GM23338 (cell line): ENCODE data around the gene WWP2. TPM values are rescaled to one million over a fixed set of nuclear protein-coding genes. Genes with fewer than 3 reads are reported as not detected.
A peak's percentile ranks its signal among the peaks of the same experiment; 100 is the strongest.

ENCODE experiments used
- ATAC-seq: fragments of 200-7000 bp; cut with Tn5 transposase; 3 replicates; pipeline ENCODE4 v1.9.1; 2020
- DNase-seq: peaks from one replicate; pipeline ENCODE4 v3.0.0-alpha.2; 2015; ENCODE audit warnings: low spot score
- H2AFZ ChIP-seq: fragments of 200-600 bp; sonication (generic); 2 replicates; pipeline ENCODE4 v1.8.0; 2016; ENCODE audit warnings: antibody characterized with exemption, mild to moderate bottlenecking, moderate library complexity
- H3F3A ChIP-seq: fragments of 200-600 bp; sonication (generic); replicated peaks from 2 replicates; pipeline ENCODE4 v1.8.0; 2017; ENCODE audit warnings: antibody characterized with exemption, mixed run types, low read depth
- H3K27ac ChIP-seq: fragments of 200-600 bp; sonication (generic); 2 replicates; pipeline ENCODE4 v1.6.1; 2016; ENCODE audit warnings: low read depth
- H3K27me3 ChIP-seq: fragments of 200-600 bp; sonication (generic); 2 replicates; pipeline ENCODE4 v1.8.0; 2016; ENCODE audit warnings: mild to moderate bottlenecking, mixed run types, moderate library complexity; ENCODE audit not compliant: insufficient read depth
- H3K36me3 ChIP-seq: fragments of 200-600 bp; sonication (generic); 2 replicates; pipeline ENCODE4 v1.8.0; 2016; ENCODE audit warnings: mild to moderate bottlenecking; ENCODE audit not compliant: insufficient read depth
- H3K4me1 ChIP-seq: fragments of 200-600 bp; sonication (generic); 2 replicates; pipeline ENCODE4 v1.8.0; 2016; ENCODE audit warnings: mild to moderate bottlenecking, moderate library complexity; ENCODE audit not compliant: insufficient read depth
- H3K4me2 ChIP-seq: fragments of 200-600 bp; sonication (generic); 2 replicates; pipeline ENCODE4 v1.7.1; 2017; ENCODE audit warnings: mixed run types
- H3K4me3 ChIP-seq: fragments of 200-600 bp; sonication (generic); 2 replicates; pipeline ENCODE4 v1.6.1; 2016; ENCODE audit warnings: mixed run types
- H3K79me2 ChIP-seq: fragments of 200-600 bp; sonication (generic); replicated peaks from 2 replicates; pipeline ENCODE4 v1.8.0; 2017; ENCODE audit warnings: mild to moderate bottlenecking; ENCODE audit not compliant: insufficient read depth
- H3K9me2 ChIP-seq: fragments of 200-600 bp; sonication (generic); 2 replicates; pipeline ENCODE4 v1.8.0; 2017; ENCODE audit not compliant: insufficient read depth
- H4K20me1 ChIP-seq: fragments of 200-600 bp; sonication (generic); replicated peaks from 2 replicates; pipeline ENCODE4 v1.8.0; 2017; ENCODE audit warnings: mild to moderate bottlenecking; ENCODE audit not compliant: insufficient read depth
- H3K27ac Mint-ChIP-seq: 2 replicates; pipeline ENCODE4 v1.8.0; 2020; ENCODE audit warnings: inconsistent platforms, mild to moderate bottlenecking, moderate library complexity, mixed read lengths
- H3K27me3 Mint-ChIP-seq: 3 replicates; pipeline ENCODE4 v1.8.0; 2022; ENCODE audit warnings: low read depth, mild to moderate bottlenecking, moderate library complexity, mixed read lengths, inconsistent platforms; ENCODE audit not compliant: insufficient read depth, poor library complexity
- H3K36me3 Mint-ChIP-seq: 3 replicates; pipeline ENCODE4 v1.8.0; 2021; ENCODE audit warnings: low read depth, mild to moderate bottlenecking, inconsistent platforms, moderate library complexity, mixed read lengths
- H3K4me1 Mint-ChIP-seq: 3 replicates; pipeline ENCODE4 v1.8.0; 2020; ENCODE audit warnings: mild to moderate bottlenecking, inconsistent platforms, mixed read lengths
- H3K4me3 Mint-ChIP-seq: 3 replicates; pipeline ENCODE4 v1.8.0; 2021; ENCODE audit warnings: moderate library complexity, mild to moderate bottlenecking, inconsistent platforms, mixed read lengths
- H3K9me3 Mint-ChIP-seq: 3 replicates; pipeline ENCODE4 v1.8.0; 2020; ENCODE audit warnings: moderate library complexity, mild to moderate bottlenecking, inconsistent platforms, mixed read lengths
- EZH2 ChIP-seq: fragments of 200-600 bp; sonication (generic); IDR thresholded peaks from one replicate; pipeline ENCODE4 v1.8.0; 2017; ENCODE audit warnings: antibody characterized with exemption, mild to moderate bottlenecking, low read depth; ENCODE audit not compliant: unreplicated experiment
- POLR2AphosphoS5 ChIP-seq: IDR thresholded peaks from 2 replicates; pipeline ENCODE4 v1.6.1; 2016; ENCODE audit warnings: antibody characterized with exemption, low read depth
- ZNF331 ChIP-seq: fragments of 250-450 bp; sonication (Bioruptor Pico); IDR thresholded peaks from 2 replicates; pipeline ENCODE4 v1.5.0; 2020; ENCODE audit warnings: low read depth, mild to moderate bottlenecking, moderate library complexity
- polyA plus RNA-seq: library from polyadenylated mRNA; unstranded; fragments of >200 nt; fragmentation: Nextera tagmentation; extraction: Ambion mirVana; gene quantifications from 2 replicates; pipeline ENCODE4 v1.2.1, GENCODE V29; 2016
- total RNA-seq: library from RNA; depleted of rRNA; stranded (reverse); fragments of >200 nt; shearing (Covaris generic); gene quantifications from 2 replicates; pipeline ENCODE4 v1.2.3, GENCODE V29; 2014
- TF ChIP-seq, protein P1 (sequence below), 2 experiments: fragments of 200-600 bp in 1 of 2; sonication (generic) in 1 of 2; conservative IDR thresholded peaks; 2 replicates each; pipeline versions ENCODE4 v1.5.1 to v1.6.1; 2016 to 2017; ENCODE audit warnings: antibody characterized with exemption in 2 of 2, low read depth in 2 of 2, mild to moderate bottlenecking in 2 of 2, moderate library complexity in 1 of 2
- TF ChIP-seq, protein P2 (sequence below): fragments of 250-450 bp; sonication (Bioruptor Pico); IDR thresholded peaks from 2 replicates; pipeline ENCODE4 v1.5.0; 2020; ENCODE audit warnings: mild to moderate bottlenecking, moderate library complexity

WWP2 gene
- total and polyA plus RNA-seq, 2 experiments from 2014 or later: 12.3 to 35.5 TPM

DNA sequence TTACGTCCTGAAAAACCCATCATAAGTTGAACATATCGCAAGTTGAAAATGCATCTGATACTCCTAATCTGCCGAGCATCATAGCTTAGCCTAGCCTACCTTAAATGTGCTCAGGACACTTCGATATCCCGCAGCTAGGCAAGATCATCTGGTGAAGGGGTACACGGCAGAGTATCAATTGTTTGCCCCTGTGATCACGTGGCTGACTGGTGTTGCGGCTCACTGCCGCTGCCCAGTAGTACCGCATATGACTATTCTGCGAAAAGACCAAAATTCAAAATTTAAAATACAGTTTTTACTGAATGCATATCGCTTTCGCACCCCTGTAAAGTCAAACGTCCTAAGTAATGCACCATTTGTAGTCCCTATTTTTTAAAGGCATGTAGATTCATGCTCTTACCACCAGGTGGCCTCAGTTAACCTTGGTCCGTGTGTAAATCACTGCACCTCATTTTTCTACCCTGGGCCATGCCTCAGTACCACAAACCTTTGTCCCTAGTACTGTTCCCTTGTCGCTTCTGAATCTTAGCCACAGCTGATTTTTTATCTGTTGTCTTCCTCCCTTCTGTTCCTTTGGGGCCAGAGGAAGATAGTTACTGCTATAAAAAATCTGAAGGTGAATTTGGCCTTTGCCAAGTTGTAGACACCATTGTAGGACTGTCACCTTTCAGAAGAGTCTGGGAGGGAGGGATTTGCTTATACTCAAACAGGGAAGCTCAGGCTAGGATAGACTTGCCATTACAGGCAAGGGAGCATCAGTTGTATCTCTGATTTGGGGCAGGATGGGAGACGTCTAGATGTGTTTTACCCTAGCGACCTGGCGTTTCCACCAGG lies 34.4 kb downstream of the WWP2 start:
- no peaks in the 10 kb centered on the region for H3K36me3 ChIP-seq
- Mint-ChIP-seq H3K27ac (peak overlapping the region; percentile 85), H3K36me3 (peaks cover 13% of the 10 kb centered on the region), H3K27me3 (no peaks in the 10 kb centered on the region), H3K4me1 (peaks cover 7% of the 10 kb centered on the region; the same call in 2 of the 3 replicates), H3K4me3 (peak overlapping the region; percentile 38; the same call in 2 of the 3 replicates), H3K9me3 (no peaks in the 10 kb centered on the region)
- no peaks in the 10 kb centered on the region for H3K27me3 ChIP-seq
- H2AFZ ChIP-seq: no peak overlapping the region
- peak overlapping the region; percentile 15; the same call in 1 of the 2 replicates for H3K4me3 ChIP-seq
- H3F3A ChIP-seq: no peaks in the 10 kb centered on the region; the same call in 1 of the 2 replicates
- DNase-seq: peak; percentile 88
- no peaks in the 10 kb centered on the region for H3K9me2 ChIP-seq
- H3K4me1 ChIP-seq: no peaks in the 10 kb centered on the region
- H3K27ac ChIP-seq: no peak overlapping the region; the same call in 1 of the 2 replicates
- no peak for TF ChIP-seq POLR2AphosphoS5
- TF ChIP-seq ZNF331: no peak
- TF ChIP-seq, protein P1, sequence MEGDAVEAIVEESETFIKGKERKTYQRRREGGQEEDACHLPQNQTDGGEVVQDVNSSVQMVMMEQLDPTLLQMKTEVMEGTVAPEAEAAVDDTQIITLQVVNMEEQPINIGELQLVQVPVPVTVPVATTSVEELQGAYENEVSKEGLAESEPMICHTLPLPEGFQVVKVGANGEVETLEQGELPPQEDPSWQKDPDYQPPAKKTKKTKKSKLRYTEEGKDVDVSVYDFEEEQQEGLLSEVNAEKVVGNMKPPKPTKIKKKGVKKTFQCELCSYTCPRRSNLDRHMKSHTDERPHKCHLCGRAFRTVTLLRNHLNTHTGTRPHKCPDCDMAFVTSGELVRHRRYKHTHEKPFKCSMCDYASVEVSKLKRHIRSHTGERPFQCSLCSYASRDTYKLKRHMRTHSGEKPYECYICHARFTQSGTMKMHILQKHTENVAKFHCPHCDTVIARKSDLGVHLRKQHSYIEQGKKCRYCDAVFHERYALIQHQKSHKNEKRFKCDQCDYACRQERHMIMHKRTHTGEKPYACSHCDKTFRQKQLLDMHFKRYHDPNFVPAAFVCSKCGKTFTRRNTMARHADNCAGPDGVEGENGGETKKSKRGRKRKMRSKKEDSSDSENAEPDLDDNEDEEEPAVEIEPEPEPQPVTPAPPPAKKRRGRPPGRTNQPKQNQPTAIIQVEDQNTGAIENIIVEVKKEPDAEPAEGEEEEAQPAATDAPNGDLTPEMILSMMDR (conservative IDR thresholded peaks at IDR 0.05; ENCODE audit: low read depth in 2 of 2): peak; percentile 91 to 92
- no peak for TF ChIP-seq EZH2
- H3K79me2 ChIP-seq: no peaks in the 10 kb centered on the region
- H3K4me2 ChIP-seq: no peak overlapping the region
- H4K20me1 ChIP-seq: no peaks in the 10 kb centered on the region
- ATAC-seq: peak; percentile 92

DNA sequence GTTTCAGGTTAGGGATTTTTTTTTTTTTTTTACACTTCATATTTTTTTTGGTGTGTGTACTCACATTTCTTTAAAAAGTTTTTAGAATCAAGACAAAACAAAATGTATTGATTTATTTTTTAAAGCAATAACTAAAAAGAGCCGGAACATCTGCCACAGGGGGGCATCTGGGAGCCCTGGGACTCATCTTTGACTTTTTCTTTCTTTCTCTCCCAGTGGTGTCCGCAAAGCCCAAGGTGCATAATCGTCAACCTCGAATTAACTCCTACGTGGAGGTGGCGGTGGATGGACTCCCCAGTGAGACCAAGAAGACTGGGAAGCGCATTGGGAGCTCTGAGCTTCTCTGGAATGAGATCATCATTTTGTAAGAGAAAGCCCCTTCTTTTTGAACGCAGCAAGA lies 36.3 kb downstream of the WWP2 start:
- DNase-seq (peak; percentile 43), ATAC-seq (peak; percentile 36)
- H3K4me2 ChIP-seq: no peak overlapping the region
- Mint-ChIP-seq H3K4me3 (no peak overlapping the region), H3K36me3 (peaks cover 13% of the 10 kb centered on the region), H3K9me3 (no peaks in the 10 kb centered on the region), H3K4me1 (peaks cover 7% of the 10 kb centered on the region; the same call in 2 of the 3 replicates), H3K27ac (no peak overlapping the region), H3K27me3 (no peaks in the 10 kb centered on the region)
- 0 out of 2 replicates have a peak, but pooled peaks cover 3% of the 10 kb centered on the region for H3K36me3 ChIP-seq
- no peaks in the 10 kb centered on the region for H3K79me2 ChIP-seq
- H3F3A ChIP-seq: no peaks in the 10 kb centered on the region; the same call in 1 of the 2 replicates
- no peak overlapping the region for H3K27ac ChIP-seq
- no peaks in the 10 kb centered on the region for H3K4me1 ChIP-seq
- no peak overlapping the region for H2AFZ ChIP-seq
- no peak overlapping the region for H3K4me3 ChIP-seq
- no peaks in the 10 kb centered on the region for H4K20me1 ChIP-seq
- H3K9me2 ChIP-seq: no peaks in the 10 kb centered on the region
- no peaks in the 10 kb centered on the region for H3K27me3 ChIP-seq
- no peak for TF ChIP-seq POLR2AphosphoS5
- TF ChIP-seq, protein P1 (conservative IDR thresholded peaks at IDR 0.05; ENCODE audit: low read depth in 2 of 2): peak; percentile 51 to 53
- TF ChIP-seq, protein P2, sequence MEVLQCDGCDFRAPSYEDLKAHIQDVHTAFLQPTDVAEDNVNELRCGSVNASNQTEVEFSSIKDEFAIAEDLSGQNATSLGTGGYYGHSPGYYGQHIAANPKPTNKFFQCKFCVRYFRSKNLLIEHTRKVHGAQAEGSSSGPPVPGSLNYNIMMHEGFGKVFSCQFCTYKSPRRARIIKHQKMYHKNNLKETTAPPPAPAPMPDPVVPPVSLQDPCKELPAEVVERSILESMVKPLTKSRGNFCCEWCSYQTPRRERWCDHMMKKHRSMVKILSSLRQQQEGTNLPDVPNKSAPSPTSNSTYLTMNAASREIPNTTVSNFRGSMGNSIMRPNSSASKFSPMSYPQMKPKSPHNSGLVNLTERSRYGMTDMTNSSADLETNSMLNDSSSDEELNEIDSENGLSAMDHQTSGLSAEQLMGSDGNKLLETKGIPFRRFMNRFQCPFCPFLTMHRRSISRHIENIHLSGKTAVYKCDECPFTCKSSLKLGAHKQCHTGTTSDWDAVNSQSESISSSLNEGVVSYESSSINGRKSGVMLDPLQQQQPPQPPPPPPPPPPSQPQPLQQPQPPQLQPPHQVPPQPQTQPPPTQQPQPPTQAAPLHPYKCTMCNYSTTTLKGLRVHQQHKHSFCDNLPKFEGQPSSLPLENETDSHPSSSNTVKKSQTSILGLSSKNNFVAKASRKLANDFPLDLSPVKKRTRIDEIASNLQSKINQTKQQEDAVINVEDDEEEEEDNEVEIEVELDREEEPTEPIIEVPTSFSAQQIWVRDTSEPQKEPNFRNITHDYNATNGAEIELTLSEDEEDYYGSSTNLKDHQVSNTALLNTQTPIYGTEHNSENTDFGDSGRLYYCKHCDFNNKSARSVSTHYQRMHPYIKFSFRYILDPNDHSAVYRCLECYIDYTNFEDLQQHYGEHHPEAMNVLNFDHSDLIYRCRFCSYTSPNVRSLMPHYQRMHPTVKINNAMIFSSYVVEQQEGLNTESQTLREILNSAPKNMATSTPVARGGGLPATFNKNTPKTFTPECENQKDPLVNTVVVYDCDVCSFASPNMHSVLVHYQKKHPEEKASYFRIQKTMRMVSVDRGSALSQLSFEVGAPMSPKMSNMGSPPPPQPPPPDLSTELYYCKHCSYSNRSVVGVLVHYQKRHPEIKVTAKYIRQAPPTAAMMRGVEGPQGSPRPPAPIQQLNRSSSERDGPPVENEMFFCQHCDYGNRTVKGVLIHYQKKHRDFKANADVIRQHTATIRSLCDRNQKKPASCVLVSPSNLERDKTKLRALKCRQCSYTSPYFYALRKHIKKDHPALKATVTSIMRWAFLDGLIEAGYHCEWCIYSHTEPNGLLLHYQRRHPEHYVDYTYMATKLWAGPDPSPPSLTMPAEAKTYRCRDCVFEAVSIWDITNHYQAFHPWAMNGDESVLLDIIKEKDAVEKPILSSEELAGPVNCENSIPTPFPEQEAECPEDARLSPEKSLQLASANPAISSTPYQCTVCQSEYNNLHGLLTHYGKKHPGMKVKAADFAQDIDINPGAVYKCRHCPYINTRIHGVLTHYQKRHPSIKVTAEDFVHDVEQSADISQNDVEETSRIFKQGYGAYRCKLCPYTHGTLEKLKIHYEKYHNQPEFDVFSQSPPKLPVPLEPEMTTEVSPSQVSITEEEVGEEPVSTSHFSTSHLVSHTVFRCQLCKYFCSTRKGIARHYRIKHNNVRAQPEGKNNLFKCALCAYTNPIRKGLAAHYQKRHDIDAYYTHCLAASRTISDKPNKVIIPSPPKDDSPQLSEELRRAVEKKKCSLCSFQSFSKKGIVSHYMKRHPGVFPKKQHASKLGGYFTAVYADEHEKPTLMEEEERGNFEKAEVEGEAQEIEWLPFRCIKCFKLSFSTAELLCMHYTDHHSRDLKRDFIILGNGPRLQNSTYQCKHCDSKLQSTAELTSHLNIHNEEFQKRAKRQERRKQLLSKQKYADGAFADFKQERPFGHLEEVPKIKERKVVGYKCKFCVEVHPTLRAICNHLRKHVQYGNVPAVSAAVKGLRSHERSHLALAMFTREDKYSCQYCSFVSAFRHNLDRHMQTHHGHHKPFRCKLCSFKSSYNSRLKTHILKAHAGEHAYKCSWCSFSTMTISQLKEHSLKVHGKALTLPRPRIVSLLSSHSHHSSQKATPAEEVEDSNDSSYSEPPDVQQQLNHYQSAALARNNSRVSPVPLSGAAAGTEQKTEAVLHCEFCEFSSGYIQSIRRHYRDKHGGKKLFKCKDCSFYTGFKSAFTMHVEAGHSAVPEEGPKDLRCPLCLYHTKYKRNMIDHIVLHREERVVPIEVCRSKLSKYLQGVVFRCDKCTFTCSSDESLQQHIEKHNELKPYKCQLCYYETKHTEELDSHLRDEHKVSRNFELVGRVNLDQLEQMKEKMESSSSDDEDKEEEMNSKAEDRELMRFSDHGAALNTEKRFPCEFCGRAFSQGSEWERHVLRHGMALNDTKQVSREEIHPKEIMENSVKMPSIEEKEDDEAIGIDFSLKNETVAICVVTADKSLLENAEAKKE (CRISPR knock-in tag): no peak
